DOHH2 (cell line): ENCODE measurements around the gene ADCY5.

Experiments used
- CTCF ChIP-seq: fragments of 200-600 bp; sonication (generic); IDR thresholded peaks from one replicate; pipeline ENCODE4 v1.5.1; 2014; ENCODE audit warnings: antibody characterized with exemption, mild to moderate bottlenecking, low read depth, low read length; ENCODE audit not compliant: poor library complexity, severe bottlenecking
- EZH2phosphoT487 ChIP-seq: fragments of 200-600 bp; sonication (generic); IDR thresholded peaks from 2 replicates; pipeline ENCODE4 v1.6.1; 2017; ENCODE audit warnings: borderline replicate concordance, mild to moderate bottlenecking, antibody characterized with exemption, low read length, moderate library complexity, mixed read lengths

- TF ChIP-seq CTCF (no peak), EZH2phosphoT487 (no peak)
Observed at GRCh38 chr3:123423806-123424205, 25.1 kb downstream of the ADCY5 start.
